ENCODE data around the gene CYP20A1.
"Not testable (repeated sequence)": the region's sequence is repeated elsewhere in the genome, so short reads cannot be mapped to it uniquely, and the experiment has no call there.

The CYP20A1 gene, protein sequence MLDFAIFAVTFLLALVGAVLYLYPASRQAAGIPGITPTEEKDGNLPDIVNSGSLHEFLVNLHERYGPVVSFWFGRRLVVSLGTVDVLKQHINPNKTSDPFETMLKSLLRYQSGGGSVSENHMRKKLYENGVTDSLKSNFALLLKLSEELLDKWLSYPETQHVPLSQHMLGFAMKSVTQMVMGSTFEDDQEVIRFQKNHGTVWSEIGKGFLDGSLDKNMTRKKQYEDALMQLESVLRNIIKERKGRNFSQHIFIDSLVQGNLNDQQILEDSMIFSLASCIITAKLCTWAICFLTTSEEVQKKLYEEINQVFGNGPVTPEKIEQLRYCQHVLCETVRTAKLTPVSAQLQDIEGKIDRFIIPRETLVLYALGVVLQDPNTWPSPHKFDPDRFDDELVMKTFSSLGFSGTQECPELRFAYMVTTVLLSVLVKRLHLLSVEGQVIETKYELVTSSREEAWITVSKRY

DNA sequence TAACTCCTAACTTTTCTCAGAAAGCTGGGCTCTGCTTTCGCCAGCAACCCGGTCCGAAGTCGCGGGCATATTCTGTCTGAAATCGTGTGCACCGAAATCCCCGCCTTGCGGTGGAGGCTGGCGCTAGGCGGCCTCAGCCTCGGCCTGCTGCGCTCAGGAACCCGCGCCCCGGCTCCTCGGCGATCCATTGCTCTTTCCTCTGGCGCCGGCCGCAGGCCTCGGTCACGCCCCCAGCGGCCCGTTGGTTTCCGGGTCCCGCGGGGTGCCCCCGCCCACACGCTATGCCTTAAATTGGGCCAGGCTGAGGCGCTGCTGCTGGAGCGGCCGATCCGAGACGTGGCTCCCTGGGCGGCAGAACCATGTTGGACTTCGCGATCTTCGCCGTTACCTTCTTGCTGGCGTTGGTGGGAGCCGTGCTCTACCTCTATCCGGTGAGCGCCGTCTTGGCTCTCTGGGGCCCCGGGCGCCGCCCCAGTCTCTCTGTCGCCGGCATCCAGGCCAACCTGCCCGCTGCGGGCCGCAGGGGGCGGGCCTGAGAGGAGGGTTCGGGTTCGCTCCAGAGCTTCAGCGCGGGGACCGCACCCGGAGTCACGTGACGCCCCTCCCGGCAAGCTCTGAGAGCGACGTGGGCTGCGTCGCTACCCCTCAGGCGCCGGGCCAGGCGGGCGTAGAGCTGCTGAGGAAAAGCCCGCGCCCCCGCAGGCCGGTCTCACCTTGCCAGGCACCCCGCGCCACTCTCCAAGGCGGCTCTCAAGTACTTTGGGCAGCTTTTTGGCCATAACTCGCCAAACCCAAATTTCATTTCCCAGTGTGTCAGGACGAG is at the start of gene CYP20A1:
Gene CYP20A1 (plus strand): TSS at position 315 of the 823 bp plus-strand sequence. CDS start 45 bp downstream, at position 360.
- DNase-seq (ENCODE audit: low read depth): peak; percentile 67

DNA sequence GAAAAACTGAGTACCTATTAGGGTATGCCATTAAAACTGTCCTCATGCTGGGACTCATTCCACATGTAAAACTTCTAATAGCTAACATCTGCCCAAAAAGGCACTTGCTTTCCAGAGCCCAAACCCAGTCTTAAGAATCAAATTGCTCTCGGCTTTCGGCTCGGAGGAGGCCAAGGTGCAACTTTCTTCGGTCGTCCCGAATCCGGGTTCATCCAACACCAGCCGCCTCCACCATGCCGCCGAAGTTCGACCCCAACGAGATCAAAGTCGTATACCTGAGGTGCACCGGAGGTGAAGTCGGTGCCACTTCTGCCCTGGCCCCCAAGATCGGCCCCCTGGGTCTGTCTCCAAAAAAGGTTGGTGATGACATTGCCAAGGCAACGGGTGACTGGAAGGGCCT is 48.3 kb upstream of the CYP20A1 start:
- not testable (repeated sequence) for DNase-seq (ENCODE audit: low read depth)

DNA sequence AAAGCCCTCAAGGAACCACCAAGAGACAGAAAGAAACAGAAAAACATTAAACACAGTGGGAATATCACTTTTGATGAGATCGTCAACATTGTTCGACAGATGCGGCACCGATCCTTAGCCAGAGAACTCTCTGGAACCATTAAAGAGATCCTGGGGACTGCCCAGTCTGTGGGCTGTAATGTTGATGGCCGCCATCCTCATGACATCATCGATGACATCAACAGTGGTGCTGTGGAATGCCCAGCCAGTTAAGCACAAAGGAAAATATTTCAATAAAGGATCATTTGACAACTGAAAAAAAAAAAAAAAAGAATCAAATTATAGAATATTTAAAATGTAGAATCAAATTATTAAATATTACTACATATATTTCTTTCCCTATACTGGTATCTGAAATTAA is 47.8 kb upstream of the CYP20A1 start:
- not testable (repeated sequence) for DNase-seq (ENCODE audit: low read depth)

DNA sequence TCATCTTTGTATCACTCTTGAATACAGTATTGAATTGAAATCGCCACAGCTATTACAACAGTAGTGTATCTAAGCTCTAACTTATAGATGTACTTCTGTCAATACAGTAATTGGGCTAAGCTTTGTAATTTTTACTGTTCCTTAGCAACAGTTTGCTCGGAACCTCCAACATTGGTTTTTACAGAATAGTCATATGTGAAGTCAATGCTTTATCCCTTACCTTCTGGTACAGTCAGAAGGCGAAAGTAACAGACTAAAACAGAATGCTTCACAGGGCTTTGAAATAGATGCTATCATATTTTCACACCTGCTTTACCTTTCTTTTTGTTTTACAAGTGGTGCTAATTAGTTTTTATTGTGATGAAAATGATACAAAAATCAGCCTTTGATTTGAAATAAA is 46.9 kb upstream of the CYP20A1 start:
- no peak for DNase-seq (ENCODE audit: low read depth)

DNA sequence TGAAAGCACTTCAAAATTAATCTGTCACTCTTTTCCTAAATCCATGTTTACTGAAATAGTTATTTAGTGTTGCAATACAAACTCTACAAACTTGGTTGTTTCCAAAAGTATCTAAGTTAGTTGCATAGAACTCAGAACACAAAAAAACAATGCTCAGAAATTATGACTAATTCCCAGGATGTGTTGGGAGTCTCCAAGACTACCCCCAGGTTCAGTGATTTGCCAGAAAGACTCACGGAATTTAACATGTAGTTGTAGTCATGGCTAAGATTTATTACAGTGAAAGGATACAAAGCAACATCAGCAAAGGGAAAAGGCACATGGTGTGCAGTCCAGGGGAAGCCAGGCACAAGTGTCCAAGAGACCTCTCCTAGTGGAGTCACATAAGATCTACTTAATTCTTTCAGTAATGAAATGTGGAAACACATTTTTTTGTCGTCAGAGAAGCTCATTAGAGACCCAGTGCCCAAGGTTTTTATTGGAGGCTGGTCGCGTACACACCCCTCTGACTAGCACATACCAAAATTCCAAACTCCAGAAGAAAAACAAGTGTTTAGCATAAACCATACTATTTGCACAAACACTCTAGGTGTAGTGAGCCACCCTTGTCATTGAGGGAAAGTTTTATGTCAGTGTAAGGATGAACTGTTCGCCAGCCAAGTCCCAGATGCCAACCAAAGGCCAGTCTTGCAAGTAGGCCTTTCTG is 43.3 kb upstream of the CYP20A1 start:
- no peak for DNase-seq (ENCODE audit: low read depth)

DNA sequence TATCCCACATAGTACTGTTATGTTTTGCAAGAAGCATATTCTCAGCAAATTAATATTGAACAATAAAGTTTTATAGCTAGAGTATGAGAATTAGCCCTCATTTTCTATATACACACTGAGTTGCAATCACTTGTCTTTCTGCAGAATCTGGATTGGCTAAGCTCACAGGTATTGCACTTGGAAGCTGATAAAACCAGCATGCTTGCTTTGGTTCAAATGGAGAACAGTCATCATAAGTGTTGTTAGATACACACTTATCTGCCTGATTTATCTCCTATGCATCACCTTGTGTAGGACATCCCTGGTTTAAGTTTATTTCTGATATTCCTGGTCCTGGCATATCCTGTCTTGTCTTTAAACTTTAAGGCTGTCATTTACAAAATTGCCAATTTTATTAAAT is 38.0 kb upstream of the CYP20A1 start:
- no peak for DNase-seq (ENCODE audit: low read depth)

DNA sequence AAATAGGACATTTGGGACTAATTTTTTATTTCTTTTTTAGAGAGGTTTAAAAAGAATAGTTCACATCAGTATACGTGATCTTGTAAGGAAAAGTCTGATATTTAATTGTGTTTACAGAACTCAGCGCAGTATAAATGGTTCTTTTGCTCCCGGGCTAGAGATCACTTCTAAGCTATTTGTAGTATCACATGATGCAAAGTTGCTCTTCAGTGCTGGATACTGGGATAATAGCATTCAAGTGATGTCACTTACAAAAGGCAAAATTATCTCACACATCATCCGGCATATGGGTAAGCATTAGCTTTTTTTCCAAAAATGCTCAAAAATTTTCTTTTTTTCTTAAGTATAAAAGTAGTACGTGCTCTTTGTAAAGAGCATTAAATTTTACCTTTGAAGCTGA is 37.4 kb upstream of the CYP20A1 start:
- DNase-seq (ENCODE audit: low read depth): no peak

DNA sequence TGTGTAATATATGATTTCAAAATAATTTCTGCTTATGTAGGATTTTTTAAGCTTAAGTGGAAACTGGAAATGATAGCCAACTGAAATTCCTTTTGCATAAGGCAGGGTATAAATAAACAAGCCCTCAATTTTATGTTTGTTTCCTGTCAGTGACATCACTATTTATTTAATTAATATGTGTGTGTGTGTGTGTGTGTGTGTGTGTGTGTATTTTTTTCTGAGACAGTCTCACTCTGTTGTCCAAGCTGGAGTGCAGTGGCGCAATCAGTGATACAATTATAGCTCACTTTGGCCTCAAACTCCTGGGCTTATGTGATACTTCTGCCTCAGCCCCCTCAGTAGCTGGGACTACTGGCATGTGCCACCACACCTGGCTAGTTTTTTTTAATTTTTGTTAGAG is 29.3 kb upstream of the CYP20A1 start:
- DNase-seq (ENCODE audit: low read depth): no peak

DNA sequence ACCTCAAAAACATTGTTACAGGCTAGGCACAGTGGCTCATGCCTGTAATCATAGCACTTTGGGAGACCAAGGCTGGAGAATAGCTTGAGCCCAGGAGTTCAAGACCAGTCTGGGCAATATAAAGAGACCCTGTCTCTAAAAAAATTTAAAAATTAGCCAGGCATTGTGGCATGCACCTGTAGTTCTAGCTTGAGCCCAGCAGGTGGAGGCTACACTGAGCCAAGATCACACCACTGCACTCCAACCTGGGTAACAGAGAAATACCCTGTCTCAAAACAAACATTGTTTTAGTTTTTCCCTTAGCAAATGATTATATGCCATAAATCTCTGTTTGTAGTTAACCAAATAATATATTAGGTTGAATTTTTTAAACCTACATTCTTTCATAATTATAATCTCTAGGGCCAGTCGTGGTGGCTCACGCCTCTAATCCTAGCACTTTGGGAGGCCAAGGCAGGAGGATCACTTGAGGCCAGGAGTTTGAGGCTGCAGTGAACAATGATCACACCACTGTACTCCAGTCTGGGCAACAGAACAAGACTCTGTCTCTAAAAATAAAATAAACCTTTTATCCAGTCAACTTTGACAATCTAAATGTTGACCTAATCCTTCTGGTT is 13.3 kb upstream of the CYP20A1 start:
- DNase-seq (ENCODE audit: low read depth): no peak

DNA sequence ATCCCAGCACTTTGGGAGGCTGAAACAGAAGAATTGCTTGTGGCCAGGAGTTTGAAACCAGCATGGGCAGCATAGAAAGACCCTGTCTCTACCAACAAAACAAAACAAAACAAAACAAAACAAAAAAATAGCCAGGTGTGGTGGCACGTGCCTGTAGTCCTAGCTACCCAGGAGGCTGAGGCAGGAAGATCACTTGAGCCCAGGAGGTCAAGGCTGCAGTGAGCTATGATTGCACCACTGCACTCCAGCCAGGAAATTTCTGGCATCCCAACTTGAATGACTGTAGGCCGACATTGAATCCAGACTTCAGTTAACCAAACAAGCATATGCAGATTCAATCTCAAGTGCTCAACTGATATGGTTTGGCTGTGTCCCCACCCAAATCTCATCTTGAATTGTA is 9.1 kb upstream of the CYP20A1 start:
- not testable (repeated sequence) for DNase-seq (ENCODE audit: low read depth)

DNA sequence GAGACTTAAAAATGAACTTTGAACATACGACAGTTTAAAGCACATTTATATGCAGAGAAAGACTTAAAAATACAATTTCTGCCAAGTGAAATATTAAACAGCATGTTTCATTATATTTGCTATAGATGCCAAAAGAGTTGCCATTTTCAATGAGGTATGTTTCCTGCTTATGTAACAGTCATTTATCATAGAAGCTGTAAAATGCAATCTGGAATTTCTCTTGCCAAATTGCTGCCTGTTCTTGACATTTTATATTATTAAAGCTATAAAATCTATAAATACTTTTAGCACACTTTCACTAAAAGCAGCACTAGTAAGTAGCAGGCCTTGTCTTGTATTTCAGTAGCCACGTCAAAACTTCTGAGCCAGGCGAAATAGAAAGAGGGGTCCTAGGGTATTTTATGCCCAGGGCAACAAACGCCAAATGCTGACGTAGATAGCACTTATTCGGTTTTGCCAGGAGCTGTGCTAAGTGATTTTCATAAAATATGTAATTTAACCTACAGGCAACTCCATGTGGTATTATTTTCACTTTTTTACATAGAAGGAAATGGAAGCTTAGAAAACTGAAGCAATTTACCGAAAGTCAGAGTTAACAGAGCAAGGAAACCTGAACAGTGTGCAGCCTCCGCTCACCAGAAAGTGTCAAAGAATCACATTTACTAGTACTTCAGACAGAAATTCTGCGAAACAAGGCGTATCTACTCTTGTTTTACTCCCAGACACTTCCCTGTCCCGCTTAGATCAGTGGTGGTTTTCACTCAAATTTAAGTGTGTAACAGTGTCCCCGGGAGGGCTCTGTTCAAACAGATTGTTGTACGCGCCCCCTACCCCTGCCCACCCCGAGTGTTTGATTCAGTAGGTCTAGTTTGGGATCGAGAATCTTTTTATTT is 1.2 kb upstream of the CYP20A1 start:
- no peak for DNase-seq (ENCODE audit: low read depth)

DNA sequence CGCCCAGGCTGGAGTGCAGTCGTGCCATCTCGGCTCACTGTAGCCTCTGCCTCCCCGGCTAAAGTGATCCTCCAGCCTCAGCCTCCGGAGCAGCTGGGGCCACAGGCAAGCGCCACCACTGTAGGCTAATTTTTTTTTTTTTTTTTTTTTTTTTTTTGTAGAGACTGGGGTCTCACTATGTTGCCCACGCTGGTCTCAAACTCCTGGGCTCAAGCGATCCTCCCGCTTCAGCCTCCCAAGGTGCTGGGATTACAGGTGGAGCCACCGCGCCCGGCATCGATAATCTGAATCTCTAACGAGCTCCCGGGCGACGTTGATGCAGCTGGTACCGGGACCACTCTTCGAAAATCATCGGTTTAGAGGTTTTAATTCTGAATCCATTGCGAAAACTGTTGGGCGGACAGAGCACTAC is 520 bp upstream of the CYP20A1 start:
- DNase-seq (ENCODE audit: low read depth): no peak

DNA sequence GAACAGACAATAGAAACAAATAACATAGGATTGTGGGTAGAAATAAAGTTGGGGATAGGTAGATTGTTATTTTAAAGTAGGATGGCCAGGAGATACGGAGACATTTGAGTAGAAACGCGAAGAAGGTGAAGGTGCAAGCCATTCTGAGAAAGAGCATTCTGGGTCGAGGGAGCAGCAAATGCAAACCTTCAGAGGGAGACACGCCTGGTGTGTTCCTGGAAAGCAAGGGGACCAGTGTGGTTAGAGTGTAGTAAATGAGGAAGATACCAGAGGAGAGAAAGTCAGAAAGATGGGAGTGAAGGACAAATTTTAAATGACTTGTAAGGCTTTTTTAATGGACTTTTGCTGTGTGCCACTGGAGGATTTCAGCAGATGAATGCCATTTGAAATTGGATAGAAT is 1.7 kb downstream of the CYP20A1 start:
- DNase-seq (ENCODE audit: low read depth): no peak

DNA sequence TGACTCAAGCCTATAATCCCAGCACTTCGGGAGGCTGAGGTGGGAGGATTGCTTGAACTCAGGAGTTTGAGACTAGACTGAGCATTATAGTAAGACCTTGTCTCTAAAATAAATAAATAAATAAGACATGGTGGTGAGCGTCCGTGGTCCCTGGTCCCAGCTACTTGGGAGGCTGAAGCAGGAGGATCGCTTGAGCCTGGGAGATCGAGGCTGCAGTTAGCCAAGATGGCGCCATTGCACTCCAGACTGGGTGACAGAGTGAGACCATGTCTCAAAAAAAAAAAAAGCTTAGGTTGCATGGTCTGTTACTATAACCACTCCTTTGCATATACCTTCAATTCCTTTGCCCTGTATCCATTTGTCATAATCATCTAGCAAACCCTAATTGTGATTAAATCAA is 3.7 kb downstream of the CYP20A1 start:
- no peak for DNase-seq (ENCODE audit: low read depth)

DNA sequence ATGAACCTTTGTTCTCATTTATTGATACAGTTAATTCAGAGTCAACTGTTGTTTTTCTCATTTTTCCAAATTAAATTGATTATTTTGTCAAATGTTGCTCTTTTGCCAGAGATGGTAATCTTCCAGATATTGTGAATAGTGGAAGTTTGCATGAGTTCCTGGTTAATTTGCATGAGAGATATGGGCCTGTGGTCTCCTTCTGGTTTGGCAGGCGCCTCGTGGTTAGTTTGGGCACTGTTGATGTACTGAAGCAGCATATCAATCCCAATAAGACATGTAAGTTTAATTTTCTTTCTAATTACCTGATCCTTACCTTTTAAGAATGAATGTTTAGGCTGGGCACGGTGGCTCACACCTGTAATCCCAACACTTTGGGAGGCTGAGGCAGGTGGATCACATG is 7.8 kb downstream of the CYP20A1 start:
- DNase-seq (ENCODE audit: low read depth): no peak

DNA sequence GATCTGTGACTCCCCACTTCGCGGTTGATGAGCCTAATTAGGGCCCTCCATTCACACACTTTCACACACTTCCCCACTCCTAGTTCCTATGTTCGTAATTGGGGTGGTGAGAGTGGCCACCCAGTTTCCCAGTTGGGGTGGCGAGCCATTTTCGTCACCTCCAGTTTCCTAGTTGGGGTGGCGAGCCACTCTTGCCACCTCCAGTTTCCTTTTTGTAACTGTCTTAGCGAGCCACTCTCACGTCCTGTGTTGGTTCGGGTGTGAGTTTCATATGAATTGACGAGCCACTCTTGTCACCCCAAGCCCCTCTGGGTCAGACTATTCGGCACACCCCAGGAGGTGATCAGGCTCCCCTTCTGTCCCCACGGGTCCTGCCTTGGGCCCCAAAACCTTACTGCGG is 14.0 kb downstream of the CYP20A1 start:
- no peak for DNase-seq (ENCODE audit: low read depth)

DNA sequence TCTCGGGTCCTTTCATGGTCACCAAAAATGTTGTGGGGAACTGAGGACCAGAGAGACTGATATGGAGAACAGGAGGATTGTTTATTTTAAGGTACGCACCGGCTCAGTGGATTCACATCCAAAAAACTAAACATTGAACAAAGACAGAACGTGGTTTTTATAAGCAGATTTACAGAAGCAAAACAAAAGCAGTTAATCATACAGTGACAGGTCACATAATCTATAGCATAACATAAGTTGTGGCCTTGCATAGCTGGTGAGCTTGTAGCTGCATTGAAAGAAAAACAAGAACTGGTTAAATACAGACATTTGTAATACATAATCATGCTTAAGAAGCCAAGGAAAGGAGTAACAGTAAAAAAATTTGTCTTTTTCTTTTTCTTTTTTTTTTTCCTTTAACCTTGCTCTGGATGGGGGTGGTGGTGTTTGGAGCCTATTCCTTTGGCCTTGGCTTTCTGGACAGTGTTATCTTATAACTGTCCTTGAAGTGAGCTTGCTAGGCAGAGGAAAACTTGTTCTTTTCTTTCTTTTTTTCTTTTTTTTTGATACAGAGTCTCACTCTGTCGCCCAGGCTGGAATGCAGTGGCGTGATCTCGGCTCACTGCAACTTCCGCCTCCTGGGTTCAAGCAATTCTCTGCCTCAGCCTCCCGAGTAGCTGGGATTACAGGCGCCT is 14.7 kb downstream of the CYP20A1 start:
- DNase-seq (ENCODE audit: low read depth): not testable (repeated sequence)

DNA sequence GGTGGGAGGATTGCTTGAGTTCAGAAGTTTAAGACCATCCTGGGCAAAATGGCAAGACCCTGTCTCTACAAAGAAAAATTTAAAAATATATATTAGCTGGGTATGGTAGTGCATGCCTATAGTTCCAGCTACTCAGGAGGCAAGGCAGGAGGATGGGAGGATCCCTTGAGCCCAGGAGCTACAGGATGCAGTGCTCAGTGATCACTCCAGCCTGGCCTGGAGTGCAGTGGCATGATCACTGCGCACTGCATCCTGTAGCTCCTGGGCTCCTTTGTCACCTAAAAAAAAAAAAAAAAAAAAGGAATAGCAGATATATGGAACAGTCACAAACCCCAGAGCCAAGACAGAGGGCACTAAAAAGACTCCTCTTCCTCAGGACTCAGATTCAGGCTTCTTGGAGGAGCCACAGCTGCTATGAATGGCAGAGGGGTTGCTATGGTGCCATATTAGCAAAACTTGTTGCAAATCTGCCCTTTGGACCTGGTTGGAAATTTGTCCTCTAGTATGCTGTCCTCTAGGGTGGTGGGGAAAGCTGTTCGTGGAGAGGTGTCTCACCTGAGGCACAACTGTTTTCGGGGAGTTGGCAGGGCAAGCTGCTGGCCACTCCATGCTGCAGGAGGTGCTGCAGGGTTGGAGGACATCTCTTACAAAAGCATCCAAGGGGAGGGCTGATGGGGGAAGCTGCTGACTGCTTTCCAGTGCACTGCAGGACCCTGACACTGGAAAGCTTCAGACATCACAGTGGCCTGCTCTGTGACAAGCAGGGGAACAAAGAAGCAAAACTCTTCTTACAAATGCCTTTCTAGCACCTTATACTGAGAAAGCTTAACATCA is 22.7 kb downstream of the CYP20A1 start:
- DNase-seq (ENCODE audit: low read depth): no peak

DNA sequence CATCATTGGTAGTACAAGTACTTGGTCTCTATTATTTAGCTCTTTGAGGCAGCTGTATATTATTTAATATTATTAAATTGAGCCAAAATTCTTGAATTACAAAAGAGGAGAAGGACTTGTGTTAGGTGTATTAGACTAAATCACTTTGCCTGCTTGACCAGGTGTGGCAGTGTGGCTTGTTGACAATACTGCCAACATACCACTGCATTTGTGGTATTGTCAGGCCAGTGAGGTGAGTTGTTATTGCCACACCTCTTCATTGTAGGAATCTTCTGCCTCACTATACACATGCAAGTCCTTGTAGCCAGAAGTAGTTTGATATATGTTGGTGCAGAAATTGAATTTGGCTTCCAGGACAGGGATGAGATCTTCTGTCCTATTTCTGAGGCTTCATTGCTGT is 40.5 kb downstream of the CYP20A1 start:
- DNase-seq (ENCODE audit: low read depth): no peak

Data from non-pigmented ciliary epithelial cell (primary cell).